ENCODE data around the gene PDE3B. TPM values are rescaled to one million over a fixed set of nuclear protein-coding genes. Genes with fewer than 3 reads are reported as not detected.
"Not testable (repeated sequence)": the region's sequence is repeated elsewhere in the genome, so short reads cannot be mapped to it uniquely, and the experiment has no call there.

The PDE3B gene
- total and polyA plus RNA-seq, 12 donors, result 0.42 to 4.2 (median 1.9) TPM

GRCh38 chr11:14860511-14860910, 216.9 kb downstream of the PDE3B start:
- Histone ChIP-seq H3K4me3 (no peak overlapping the region), H3K27me3 (no peaks in the 10 kb centered on the region), H3K4me1 (replicated peaks in 1 of 2) (no peaks in the 10 kb centered on the region), H3K36me3 (replicated peaks in 1 of 2) (no peaks in the 10 kb centered on the region), H3K27ac (no peak overlapping the region), H3K9me3 (replicated peaks in 1 of 3) (no peaks in the 10 kb centered on the region)
- TF ChIP-seq POLR2A (IDR thresholded peaks at IDR 0.05), result no peak
- TF ChIP-seq CTCF (IDR thresholded peaks at IDR 0.05), result no peak
- 74 to 83% (median 79%) methylated on average over 2 of the region's 2 CpGs for WGBS, 4 donors
- intact Hi-C loops (cut with DNase I), result no loop called here
- no peak for DNase-seq

- 90 to 95% (median 93%) methylated on average over 1 of the region's 1 CpG for WGBS, 4 donors
- no peaks in the 10 kb centered on the region for H3K36me3 ChIP-seq (replicated peaks in 1 of 2)
Measured at GRCh38 chr11:14861680-14862079, 218.1 kb downstream of the PDE3B start.

GRCh38 chr11:14863775-14864174, 220.2 kb downstream of the PDE3B start:
- intact Hi-C loops (cut with DNase I); DNase-seq: not testable (repeated sequence)
- WGBS, 4 donors, result 81 to 97% (median 87%) methylated on average over 4 of the region's 4 CpGs

More at GRCh38 chr11:14861680-14862079, 218.1 kb downstream of the PDE3B start:
- Histone ChIP-seq H3K27ac (no peak overlapping the region), H3K27me3 (no peaks in the 10 kb centered on the region), H3K4me3 (no peak overlapping the region), H3K9me3 (replicated peaks in 1 of 3) (no peaks in the 10 kb centered on the region), H3K4me1 (replicated peaks in 1 of 2) (no peaks in the 10 kb centered on the region)
- TF ChIP-seq CTCF (IDR thresholded peaks at IDR 0.05), result no peak
- TF ChIP-seq POLR2A (IDR thresholded peaks at IDR 0.05), result no peak
- no peak for DNase-seq
- intact Hi-C loops (cut with DNase I), result no loop called here

GRCh38 chr11:14872032-14872431, 228.4 kb downstream of the PDE3B start:
- no peak for DNase-seq
- no peak for TF ChIP-seq CTCF (IDR thresholded peaks at IDR 0.05)
- no peak for TF ChIP-seq POLR2A (IDR thresholded peaks at IDR 0.05)
- Histone ChIP-seq H3K27ac (no peak overlapping the region), H3K4me3 (no peak overlapping the region), H3K9me3 (replicated peaks in 1 of 3) (no peaks in the 10 kb centered on the region), H3K4me1 (replicated peaks in 1 of 2) (no peaks in the 10 kb centered on the region), H3K27me3 (no peaks in the 10 kb centered on the region), H3K36me3 (replicated peaks in 1 of 2) (no peaks in the 10 kb centered on the region)
- intact Hi-C loops (cut with DNase I), result no loop called here

More at GRCh38 chr11:14863775-14864174, 220.2 kb downstream of the PDE3B start:
- not testable (repeated sequence) for H3K4me1 ChIP-seq (replicated peaks in 1 of 2); H3K36me3 ChIP-seq (replicated peaks in 1 of 2); H3K27me3 ChIP-seq; H3K4me3 ChIP-seq; H3K9me3 ChIP-seq (replicated peaks in 1 of 3); H3K27ac ChIP-seq

- H3K4me1 ChIP-seq (replicated peaks in 1 of 2), result no peaks in the 10 kb centered on the region
- 83 to 92% (median 87%) methylated on average over 4 of the region's 4 CpGs for WGBS, 4 donors
- TF ChIP-seq CTCF (IDR thresholded peaks at IDR 0.05) (no peak), POLR2A (IDR thresholded peaks at IDR 0.05) (no peak)
- no peak for DNase-seq
- peaks cover 0 to 13% of the 10 kb centered on the region in 2 donors for H3K36me3 ChIP-seq (replicated peaks in 1 of 2)
- no peak overlapping the region for H3K27ac ChIP-seq
- H3K4me3 ChIP-seq, result no peak overlapping the region
- H3K27me3 ChIP-seq, result no peaks in the 10 kb centered on the region
- intact Hi-C loops (cut with DNase I), result no loop called here
- no peaks in the 10 kb centered on the region for H3K9me3 ChIP-seq (replicated peaks in 1 of 3)
Measured at GRCh38 chr11:14873632-14874031, 230.0 kb downstream of the PDE3B start.

Measured in adrenal gland (tissue), 12 donors.